ENCODE results near the gene TTLL10. TPM values are rescaled to one million over a fixed set of nuclear protein-coding genes. Genes with fewer than 3 reads are reported as not detected.
"Not testable (repeated sequence)": the region's sequence is repeated elsewhere in the genome, so short reads cannot be mapped to it uniquely, and the experiment has no call there.

The TTLL10 gene
- total RNA-seq, 4 donors from 2014 or later: not detected

- 91 to 92% methylated on average over 13 of the region's 13 CpGs for WGBS, 2 donors
- no peak for DNase-seq (ENCODE audit: low spot score in 2 of 2)
- intact Hi-C loops (cut with DNase I; ENCODE audit: low total_unique reads): no loop called here
- H3K4me3 ChIP-seq (ENCODE audit: low read depth, poor library complexity, severe bottlenecking): no peak overlapping the region
- TF ChIP-seq CTCF (IDR thresholded peaks at IDR 0.05) (no peak), POLR2A (IDR thresholded peaks at IDR 0.05) (no peak)
Observed at GRCh38 chr1:1148061-1148460, 25.6 kb upstream of the TTLL10 start.

- intact Hi-C loops (cut with DNase I; ENCODE audit: low total_unique reads): no loop called here
Observed at GRCh38 chr1:1148569-1148968, 25.1 kb upstream of the TTLL10 start.

GRCh38 chr1:1149416-1149815, 24.3 kb upstream of the TTLL10 start:
- 82% methylated on average over 15 of the region's 15 CpGs for WGBS, 2 donors
- no peak for DNase-seq (ENCODE audit: low spot score in 2 of 2)
- intact Hi-C loops (cut with DNase I; ENCODE audit: low total_unique reads): no loop called here
- H3K4me3 ChIP-seq (ENCODE audit: low read depth, poor library complexity, severe bottlenecking): no peak overlapping the region
- TF ChIP-seq CTCF (IDR thresholded peaks at IDR 0.05): no peak
- no peak for TF ChIP-seq POLR2A (IDR thresholded peaks at IDR 0.05)

More at GRCh38 chr1:1148569-1148968, 25.1 kb upstream of the TTLL10 start:
- no peak for DNase-seq (ENCODE audit: low spot score in 2 of 2)
- 47 to 54% methylated on average over 24 of the region's 24 CpGs for WGBS, 2 donors
- H3K4me3 ChIP-seq (ENCODE audit: low read depth, poor library complexity, severe bottlenecking): no peak overlapping the region
- TF ChIP-seq POLR2A (IDR thresholded peaks at IDR 0.05): no peak
- TF ChIP-seq CTCF (IDR thresholded peaks at IDR 0.05): no peak

GRCh38 chr1:1150100-1150499, 23.6 kb upstream of the TTLL10 start:
- no peak for DNase-seq (ENCODE audit: low spot score in 2 of 2)
- TF ChIP-seq CTCF (IDR thresholded peaks at IDR 0.05): no peak
- no peak for TF ChIP-seq POLR2A (IDR thresholded peaks at IDR 0.05)
- no peak overlapping the region for H3K4me3 ChIP-seq (ENCODE audit: low read depth, poor library complexity, severe bottlenecking)
- 50 to 80% methylated on average over 2 to 4 of the region's 12 CpGs for WGBS, 2 donors
- intact Hi-C loops (cut with DNase I; ENCODE audit: low total_unique reads): no loop called here

- intact Hi-C loops (cut with DNase I; ENCODE audit: low total_unique reads): no loop called here
- WGBS, 2 donors: 89 to 96% methylated on average over 17 to 21 of the region's 21 CpGs
- TF ChIP-seq CTCF (IDR thresholded peaks at IDR 0.05) (no peak), POLR2A (IDR thresholded peaks at IDR 0.05) (no peak)
- no peak for DNase-seq (ENCODE audit: low spot score in 2 of 2)
- H3K4me3 ChIP-seq (ENCODE audit: low read depth, poor library complexity, severe bottlenecking): no peak overlapping the region
Observed at GRCh38 chr1:1151306-1151705, 22.4 kb upstream of the TTLL10 start.

GRCh38 chr1:1152431-1152830, 21.2 kb upstream of the TTLL10 start:
- intact Hi-C loops (cut with DNase I; ENCODE audit: low total_unique reads); DNase-seq (ENCODE audit: low spot score in 2 of 2); H3K4me3 ChIP-seq (ENCODE audit: low read depth, poor library complexity, severe bottlenecking): not testable (repeated sequence)
- WGBS, 2 donors: 90% methylated on average over 13 of the region's 13 CpGs

GRCh38 chr1:1153215-1153614, 20.5 kb upstream of the TTLL10 start:
- WGBS, 2 donors: 87 to 89% methylated on average over 14 of the region's 14 CpGs
- DNase-seq (ENCODE audit: low spot score in 2 of 2); H3K4me3 ChIP-seq (ENCODE audit: low read depth, poor library complexity, severe bottlenecking); intact Hi-C loops (cut with DNase I; ENCODE audit: low total_unique reads): not testable (repeated sequence)
